RCC 7860 (cell line): ENCODE data around the gene PVALEF.
A peak's percentile ranks its signal among the peaks of the same experiment; 100 is the strongest.

Experiments
- DNase-seq: peaks from one replicate; pipeline ENCODE4 v3.0.0-alpha.2; 2015; ENCODE audit warnings: low spot score
- FAIRE-seq: peaks from 2 replicates; lab custom pipeline; 2012; peaks lifted over from hg19 to GRCh38; lab: Jason Lieb, UNC

PVALEF gene

DNA sequence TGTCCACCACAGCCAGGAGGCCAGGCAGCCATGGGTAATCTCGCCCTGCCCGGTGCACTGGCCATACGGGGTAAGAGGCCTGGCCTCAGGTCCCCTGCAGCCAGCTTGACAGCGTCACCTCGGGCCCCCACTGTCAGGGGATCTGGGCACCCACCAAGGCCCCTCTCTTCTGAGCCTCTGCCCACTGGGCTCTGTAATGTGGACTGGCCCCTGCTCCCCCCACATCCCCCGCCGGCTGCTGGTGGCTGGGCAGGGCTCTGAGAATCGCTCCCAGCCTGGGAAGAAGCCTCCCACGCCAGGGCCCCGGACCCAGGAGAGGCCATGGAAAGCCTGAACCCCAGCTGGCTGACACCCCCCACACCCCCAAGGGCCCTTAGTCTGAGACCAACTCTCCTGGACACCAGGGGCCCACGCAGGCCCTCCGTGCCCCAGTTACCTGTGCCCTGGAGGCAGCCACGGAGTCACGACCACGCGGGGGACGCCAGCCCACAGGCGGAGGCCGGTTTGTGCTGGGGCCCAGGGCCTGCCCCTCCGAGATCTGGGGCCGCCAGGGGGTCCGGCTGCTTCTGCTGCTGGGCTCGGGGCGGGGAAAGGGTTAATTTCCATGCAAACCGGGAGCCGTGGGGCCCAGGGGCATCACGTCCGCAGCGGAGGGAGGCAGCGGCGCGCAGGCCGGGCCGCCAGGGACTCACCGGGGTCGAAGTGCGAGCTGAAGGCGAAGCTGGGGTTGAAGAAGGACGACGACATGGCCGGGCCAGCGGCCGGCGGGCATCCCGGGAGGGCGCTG lies at the start of gene PVALEF:
Gene PVALEF, plus strand, starts transcription at position 262 of the 787 bp plus-strand sequence. CDS start 15,720 bp downstream, outside the sequence.
- FAIRE-seq, result no peak
- no peak for DNase-seq

DNA sequence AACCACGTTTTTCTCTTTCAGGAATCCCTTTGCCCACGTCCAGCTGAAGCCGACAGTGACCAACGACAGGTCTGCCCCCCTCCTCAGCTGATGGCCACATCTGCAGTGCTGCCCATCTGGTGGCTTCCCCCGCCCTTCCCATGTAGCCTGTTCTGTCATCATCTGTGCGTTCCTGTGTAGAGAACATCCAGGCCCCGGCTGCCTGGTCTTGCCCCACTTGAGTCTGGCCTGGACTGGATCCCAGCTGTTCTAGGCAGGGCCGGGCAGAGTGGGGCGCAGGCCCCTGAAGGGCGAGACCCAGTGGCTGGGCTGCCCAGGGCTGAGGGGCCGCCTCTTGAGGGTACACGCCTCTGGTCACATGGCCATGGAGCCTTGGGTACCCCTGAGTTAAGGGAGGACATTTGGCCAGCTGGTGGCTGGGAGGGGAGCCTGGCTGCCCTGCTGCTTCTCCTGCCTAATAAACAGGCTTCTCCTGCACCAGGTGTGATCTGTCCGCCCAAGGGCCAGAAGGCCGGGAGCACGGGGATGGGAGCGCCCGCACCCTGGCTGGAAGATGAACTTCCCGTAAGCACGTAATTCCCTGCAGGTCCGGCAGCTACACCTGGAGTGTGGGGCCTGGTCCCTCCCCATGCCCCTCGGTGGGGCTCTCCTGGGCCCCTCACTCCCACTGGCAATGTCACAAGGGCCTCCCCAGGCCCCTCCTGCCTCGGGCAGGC lies 49.4 kb upstream of the PVALEF start:
- FAIRE-seq, result no peak

DNA sequence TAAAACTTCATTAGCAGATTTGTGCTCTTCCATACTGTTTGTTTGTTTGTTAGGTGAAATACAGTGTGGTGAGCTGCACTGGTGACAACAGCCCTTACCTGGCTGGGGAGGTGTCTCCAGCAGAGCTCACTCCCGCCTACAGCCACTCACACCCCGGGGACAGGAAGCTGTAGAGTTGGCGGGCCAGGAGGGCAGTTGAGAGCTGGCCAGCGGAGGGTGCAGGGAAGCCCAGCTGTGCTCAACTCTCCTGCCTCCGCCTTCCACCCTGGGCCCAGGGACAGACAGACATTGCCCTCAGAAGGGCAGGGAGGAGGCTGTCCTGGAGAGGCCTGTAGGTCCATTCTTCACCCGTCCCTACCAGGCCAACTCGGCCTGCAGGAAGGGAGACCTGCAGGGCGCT lies 48.6 kb upstream of the PVALEF start:
- FAIRE-seq (no peak), DNase-seq (no peak)

More for the DNA sequence above, 49.4 kb upstream of the PVALEF start:
- DNase-seq, result no peak

GRCh38 chr17:81117672-81118198 lies 47.6 kb upstream of the PVALEF start:
- FAIRE-seq, result no peak
- DNase-seq, result no peak

GRCh38 chr17:81118308-81119221 lies 46.7 kb upstream of the PVALEF start:
- DNase-seq, result no peak
- no peak for FAIRE-seq

- peak; percentile 34 for DNase-seq
- no peak for FAIRE-seq
Measured at GRCh38 chr17:81119223-81120148, 45.8 kb upstream of the PVALEF start.

GRCh38 chr17:81120149-81120484 lies 45.2 kb upstream of the PVALEF start:
- FAIRE-seq, result no peak

GRCh38 chr17:81120695-81121621 lies 44.3 kb upstream of the PVALEF start:
- no peak for FAIRE-seq
- DNase-seq, result no peak

More at GRCh38 chr17:81120149-81120484, 45.2 kb upstream of the PVALEF start:
- DNase-seq, result no peak

DNA sequence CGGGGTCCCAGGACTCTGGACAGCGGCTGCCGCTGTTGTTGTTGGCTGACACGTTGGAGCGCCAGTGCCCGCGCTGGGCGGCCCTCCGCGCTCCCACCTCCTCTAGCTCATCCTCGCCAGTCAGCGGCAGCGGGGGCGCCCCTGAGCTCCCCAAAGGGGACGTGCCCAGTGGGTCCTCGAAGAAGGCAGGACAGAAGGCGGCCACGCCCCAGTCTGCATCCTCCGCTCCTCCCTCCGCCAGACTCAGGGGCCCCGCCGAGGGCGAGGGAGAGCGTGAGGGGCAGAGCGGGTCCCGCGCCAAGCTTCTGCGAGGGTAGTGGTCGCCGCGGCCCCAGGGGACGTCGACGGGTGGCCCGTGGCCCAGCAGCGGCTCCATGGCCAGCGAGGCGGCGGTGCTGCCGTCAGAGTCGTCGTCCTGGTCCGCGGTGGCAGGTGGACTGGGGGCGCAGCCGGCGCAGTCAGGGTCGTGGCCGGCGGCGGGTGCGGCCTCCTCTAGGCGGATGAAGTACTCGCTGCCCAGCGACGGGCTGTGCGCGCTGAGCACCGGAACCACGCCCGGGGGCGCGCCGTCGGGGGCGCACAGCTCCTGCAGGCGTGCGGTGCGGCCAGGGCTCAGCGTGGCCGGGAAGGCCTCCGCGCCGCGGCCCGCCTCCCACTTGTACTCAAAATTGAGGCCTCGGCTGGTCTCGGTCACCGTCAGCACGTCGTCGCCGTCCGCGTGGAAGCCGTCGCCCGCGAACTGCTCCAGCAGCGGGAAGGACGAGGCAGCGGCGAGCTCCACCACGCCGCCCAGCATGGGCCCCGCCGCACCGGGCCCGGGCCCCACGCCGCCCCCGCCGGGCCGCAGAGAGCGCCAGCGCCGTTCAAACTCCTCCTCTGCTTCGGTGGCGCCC lies 43.2 kb upstream of the PVALEF start:
- no peak for FAIRE-seq

DNA sequence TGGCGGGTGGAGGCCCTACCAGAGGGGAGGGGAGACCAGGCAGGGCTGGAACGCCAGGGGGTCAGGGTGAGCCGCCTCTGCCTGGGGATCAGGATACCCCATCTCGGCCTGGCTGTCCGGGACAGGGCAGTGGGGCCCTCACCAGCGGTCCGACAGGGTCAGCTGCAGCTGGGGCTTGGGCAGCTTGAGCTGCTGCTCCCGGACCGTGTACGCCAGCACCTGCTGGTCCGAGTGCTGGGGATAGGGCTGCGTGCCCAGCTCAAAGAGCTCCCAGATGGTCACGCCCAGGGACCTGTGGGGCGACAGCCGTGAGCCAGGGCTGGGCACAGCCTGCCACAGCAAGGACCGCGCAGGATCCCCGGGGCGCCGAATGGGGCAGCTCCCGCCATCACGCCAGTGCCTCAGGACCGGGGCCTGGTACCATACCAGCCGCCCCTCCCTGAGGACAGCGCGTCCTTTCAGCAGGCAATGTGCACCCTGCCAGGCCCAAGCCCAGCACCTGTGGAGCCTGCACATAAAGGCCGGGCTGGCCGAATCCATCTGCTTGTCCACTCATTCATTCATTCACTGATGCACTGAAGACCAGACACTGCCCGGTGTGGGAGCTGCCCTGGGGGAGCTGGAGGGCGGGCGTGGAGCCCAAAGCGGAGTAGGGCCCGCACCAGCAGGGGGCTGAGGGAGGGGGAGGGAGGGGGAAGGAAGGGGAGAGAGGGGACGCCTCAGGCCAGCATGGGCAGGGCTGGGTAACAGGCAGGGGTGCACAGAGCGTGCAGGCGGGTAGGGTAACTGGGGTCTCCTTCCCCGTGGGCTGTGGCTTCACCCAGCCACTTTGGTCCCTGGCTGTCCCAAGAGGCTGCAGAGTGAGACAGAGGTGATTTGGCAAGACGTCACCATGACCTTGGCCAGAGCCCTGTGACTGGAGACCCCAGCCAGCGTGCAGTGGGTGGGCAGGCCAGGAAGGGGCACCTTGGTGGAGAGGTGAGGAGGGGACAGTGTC lies 42.0 kb upstream of the PVALEF start:
- FAIRE-seq (no peak), DNase-seq (no peak)

More for the DNA sequence above, 43.2 kb upstream of the PVALEF start:
- no peak for DNase-seq

GRCh38 chr17:81124377-81124776 lies 40.9 kb upstream of the PVALEF start:
- DNase-seq (no peak), FAIRE-seq (no peak)

DNA sequence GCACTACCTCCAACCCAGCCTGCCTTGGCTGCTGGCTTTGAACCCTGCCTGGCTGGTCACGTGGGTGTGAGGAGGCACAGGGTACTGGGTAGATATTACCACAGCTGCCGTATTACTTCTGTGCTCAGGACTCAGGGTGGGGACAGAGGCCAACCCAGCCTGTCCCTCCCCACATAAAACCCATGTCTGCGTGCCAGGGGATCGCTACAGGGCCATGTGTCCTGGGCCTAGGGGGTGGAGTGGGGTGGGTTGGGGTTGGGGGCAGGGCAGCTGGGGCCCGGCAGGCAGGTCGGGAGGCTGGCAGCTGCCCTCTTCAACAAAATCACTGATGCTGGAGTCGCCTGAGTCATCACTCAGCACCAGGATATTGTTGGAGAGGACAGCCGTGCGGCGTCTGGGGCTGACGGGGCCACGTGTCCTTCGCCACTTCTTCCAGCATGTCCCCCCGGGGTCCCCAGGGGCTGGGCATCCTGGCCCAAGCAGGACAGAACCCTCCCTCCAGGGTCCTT lies 39.7 kb upstream of the PVALEF start:
- no peak for FAIRE-seq
- peak; percentile 22 for DNase-seq

DNA sequence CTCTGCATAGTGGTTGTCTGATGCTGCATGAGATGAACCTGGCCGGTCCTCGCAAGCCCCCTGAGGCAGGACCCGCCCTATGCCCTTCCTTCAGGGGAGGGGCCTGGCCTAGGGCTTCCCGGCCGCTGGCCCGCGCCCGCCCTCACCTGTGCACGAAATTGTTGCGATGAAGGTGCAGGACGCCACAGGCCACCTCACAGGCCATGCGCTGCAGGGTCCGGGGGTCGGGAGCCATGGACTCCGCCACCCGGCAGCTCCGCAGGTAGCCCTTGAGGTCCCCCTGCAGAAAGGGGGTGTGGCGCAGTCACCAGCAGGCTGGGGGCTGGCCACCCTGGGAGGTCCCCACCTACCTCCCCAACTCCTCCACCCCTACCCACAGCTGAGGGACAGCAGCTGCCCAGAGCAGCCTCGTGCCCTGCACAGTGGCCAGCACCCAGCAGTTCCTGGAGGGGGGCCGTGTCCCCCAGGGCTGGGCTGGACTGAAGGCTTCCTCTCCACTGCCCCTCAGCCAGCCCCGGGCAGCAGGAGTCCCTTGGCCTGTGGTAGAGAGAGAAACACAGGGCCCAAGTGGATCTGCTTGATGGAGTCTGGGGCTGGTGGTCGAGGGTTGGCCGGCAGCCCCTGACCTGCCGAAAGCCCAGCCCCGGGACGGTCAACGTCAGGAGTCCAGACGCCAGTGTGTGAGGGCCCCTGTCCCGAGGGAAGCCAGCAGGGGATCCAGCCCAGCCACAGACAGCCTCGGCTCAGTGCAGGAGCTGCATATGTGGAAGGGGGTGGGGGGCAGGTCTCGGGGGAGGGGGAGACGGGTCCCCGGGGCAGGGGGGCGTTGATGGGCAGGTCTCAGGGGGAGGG lies 38.8 kb upstream of the PVALEF start:
- DNase-seq, result no peak
- no peak for FAIRE-seq

GRCh38 chr17:81127133-81127455 lies 38.2 kb upstream of the PVALEF start:
- DNase-seq (no peak), FAIRE-seq (no peak)

GRCh38 chr17:81127526-81128177 lies 37.7 kb upstream of the PVALEF start:
- no peak for DNase-seq
- FAIRE-seq, result no peak
